Tibial nerve (tissue), 3 donors: ENCODE measurements around the gene VDAC1.

Experiments
- POLR2A ChIP-seq, 2 donors: fragments of 450-650 bp; IDR thresholded peaks; one replicate each; pipeline ENCODE4 v1.6.1; 2017; ENCODE audit warnings: antibody characterized with exemption in 2 of 2, mild to moderate bottlenecking in 2 of 2, moderate library complexity in 2 of 2
- TF ChIP-seq, protein P1 (sequence below), 5 experiments: fragments of 200-600 bp in 3 of 5; fragments of 450-650 bp in 2 of 5; sonication (generic) in 3 of 5; IDR thresholded peaks; one replicate each; pipeline ENCODE4 v1.5.1; 2016 to 2019; ENCODE audit warnings: antibody characterized with exemption in 5 of 5, mild to moderate bottlenecking in 3 of 5, moderate library complexity in 2 of 5

DNA sequence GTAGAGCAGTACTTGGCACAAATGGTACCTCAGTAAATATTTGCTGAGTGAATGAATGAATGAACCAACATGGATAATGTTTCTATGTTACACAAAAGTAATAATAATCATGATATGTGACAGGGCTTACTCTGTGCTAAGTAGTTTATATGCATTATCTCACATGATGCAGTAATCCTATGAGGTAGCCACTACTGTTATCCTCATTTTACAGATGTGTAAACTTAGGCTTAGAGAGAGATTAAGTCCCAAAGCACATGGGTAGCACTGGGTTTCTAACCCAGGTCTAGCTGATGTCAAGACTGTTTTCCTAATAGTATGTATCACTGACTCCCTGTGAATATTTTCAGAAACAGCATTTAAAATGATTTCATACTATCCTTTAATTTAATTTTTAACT, 44.1 kb upstream of the VDAC1 start:
- no peak for TF ChIP-seq POLR2A (IDR thresholded peaks at IDR 0.05)
- TF ChIP-seq, protein P1, sequence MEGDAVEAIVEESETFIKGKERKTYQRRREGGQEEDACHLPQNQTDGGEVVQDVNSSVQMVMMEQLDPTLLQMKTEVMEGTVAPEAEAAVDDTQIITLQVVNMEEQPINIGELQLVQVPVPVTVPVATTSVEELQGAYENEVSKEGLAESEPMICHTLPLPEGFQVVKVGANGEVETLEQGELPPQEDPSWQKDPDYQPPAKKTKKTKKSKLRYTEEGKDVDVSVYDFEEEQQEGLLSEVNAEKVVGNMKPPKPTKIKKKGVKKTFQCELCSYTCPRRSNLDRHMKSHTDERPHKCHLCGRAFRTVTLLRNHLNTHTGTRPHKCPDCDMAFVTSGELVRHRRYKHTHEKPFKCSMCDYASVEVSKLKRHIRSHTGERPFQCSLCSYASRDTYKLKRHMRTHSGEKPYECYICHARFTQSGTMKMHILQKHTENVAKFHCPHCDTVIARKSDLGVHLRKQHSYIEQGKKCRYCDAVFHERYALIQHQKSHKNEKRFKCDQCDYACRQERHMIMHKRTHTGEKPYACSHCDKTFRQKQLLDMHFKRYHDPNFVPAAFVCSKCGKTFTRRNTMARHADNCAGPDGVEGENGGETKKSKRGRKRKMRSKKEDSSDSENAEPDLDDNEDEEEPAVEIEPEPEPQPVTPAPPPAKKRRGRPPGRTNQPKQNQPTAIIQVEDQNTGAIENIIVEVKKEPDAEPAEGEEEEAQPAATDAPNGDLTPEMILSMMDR (IDR thresholded peaks at IDR 0.05), result no peak
